Mammary epithelial cell (primary cell): Measurements from ENCODE around the gene NPC2.

ENCODE experiments used
- CTCF ChIP-seq, 2 donors: IDR thresholded peaks in 1 of 2; conservative IDR thresholded peaks in 1 of 2; 2 replicates each; pipeline ENCODE4 v1.5.1; 2011 to 2012; ENCODE audit warnings: inconsistent platforms in 2 of 2, low read length in 2 of 2, mild to moderate bottlenecking in 2 of 2, control low read depth in 1 of 2, low read depth in 1 of 2; ENCODE audit not compliant: insufficient read depth in 1 of 2; ENCODE audit errors: extremely low read depth in 1 of 2
- EZH2 ChIP-seq: IDR thresholded peaks from 2 replicates; pipeline ENCODE4 v1.6.1; 2012; ENCODE audit warnings: low read length, inconsistent platforms, borderline replicate concordance

- no peak for TF ChIP-seq CTCF (conservative IDR thresholded peaks at IDR 0.05 in 1 of 2, IDR thresholded peaks at IDR 0.05 in 1 of 2; ENCODE audit: extremely low read depth in 1 of 2, insufficient read depth in 1 of 2, low read depth in 1 of 2, low read length in 2 of 2)
- no peak for TF ChIP-seq EZH2
Measured at GRCh38 chr14:74495356-74495755, 2.3 kb upstream of the NPC2 start.
